HEK293T (cell line): Measurements from ENCODE around the gene ANAPC1.

ENCODE experiments used
- CTCF ChIA-PET: fragments of 350-600 bp; formaldehyde crosslinking; extraction: SDS; loops from one replicate; lab custom pipeline; 2021; ENCODE audit warnings: antibody characterized with exemption, inconsistent platforms; lab: Yijun Ruan, JAX
- POLR2A ChIA-PET: fragments of 350-600 bp; formaldehyde crosslinking; extraction: SDS; loops from one replicate; lab custom pipeline; 2020; ENCODE audit warnings: antibody characterized with exemption, inconsistent platforms; lab: Yijun Ruan, JAX
- DNase-seq: peaks from one replicate; pipeline ENCODE4 v3.0.0; 2012; ENCODE audit warnings: mixed read lengths; ENCODE audit errors: extremely low spot score
- ARNT ChIP-seq: fragments of 450-650 bp; IDR thresholded peaks from 2 replicates; pipeline ENCODE4 v1.6.1; 2017; ENCODE audit warnings: mild to moderate bottlenecking
- BHLHE40 ChIP-seq: fragments of 450-650 bp; IDR thresholded peaks from 2 replicates; pipeline ENCODE4 v1.6.1; 2016; ENCODE audit warnings: mild to moderate bottlenecking, moderate library complexity, borderline replicate concordance
- CTBP1 ChIP-seq: fragments of 450-650 bp; IDR thresholded peaks from 2 replicates; pipeline ENCODE4 v1.6.1; 2016; ENCODE audit warnings: borderline replicate concordance
- ELF4 ChIP-seq: fragments of 450-650 bp; IDR thresholded peaks from 2 replicates; pipeline ENCODE4 v1.6.1; 2017; ENCODE audit warnings: antibody characterized with exemption
- FOXA1 ChIP-seq: fragments of 450-650 bp; IDR thresholded peaks from 2 replicates; pipeline ENCODE4 v1.6.1; 2016; ENCODE audit warnings: mild to moderate bottlenecking
- FOXK2 ChIP-seq: fragments of 450-650 bp; IDR thresholded peaks from 2 replicates; pipeline ENCODE4 v1.6.1; 2016; ENCODE audit warnings: mild to moderate bottlenecking
- FOXM1 ChIP-seq: fragments of 450-650 bp; IDR thresholded peaks from 2 replicates; pipeline ENCODE4 v1.6.1; 2017; ENCODE audit warnings: mild to moderate bottlenecking, borderline replicate concordance
- HDGF ChIP-seq: fragments of 450-650 bp; IDR thresholded peaks from 2 replicates; pipeline ENCODE4 v1.6.1; 2017; ENCODE audit warnings: antibody characterized with exemption, borderline replicate concordance
- L3MBTL2 ChIP-seq: fragments of 450-650 bp; conservative IDR thresholded peaks from 2 replicates; pipeline ENCODE4 v1.6.1; 2016; ENCODE audit warnings: mild to moderate bottlenecking
- LEF1 ChIP-seq: fragments of 450-650 bp; IDR thresholded peaks from 2 replicates; pipeline ENCODE4 v1.6.1; 2017; ENCODE audit warnings: mild to moderate bottlenecking, borderline replicate concordance
- NFRKB ChIP-seq: fragments of 450-650 bp; IDR thresholded peaks from 2 replicates; pipeline ENCODE4 v1.6.1; 2016; ENCODE audit warnings: mild to moderate bottlenecking, moderate library complexity
- SP1 ChIP-seq: fragments of 450-650 bp; IDR thresholded peaks from 2 replicates; pipeline ENCODE4 v1.6.1; 2017
- SUZ12 ChIP-seq: fragments of 450-650 bp; IDR thresholded peaks from 2 replicates; pipeline ENCODE4 v1.6.1; 2016; ENCODE audit warnings: mild to moderate bottlenecking
- TARDBP ChIP-seq: fragments of 450-650 bp; IDR thresholded peaks from 2 replicates; pipeline ENCODE4 v1.6.1; 2016
- ZNF384 ChIP-seq: fragments of 450-650 bp; IDR thresholded peaks from 2 replicates; pipeline ENCODE4 v1.6.1; 2016
- TF ChIP-seq, protein P1 (sequence below): fragments of 450-650 bp; IDR thresholded peaks from 2 replicates; pipeline ENCODE4 v1.6.1; 2016

The ANAPC1 gene

GRCh38 chr2:111883661-111884591, at the start of gene ANAPC1:
Gene ANAPC1, minus strand, starts transcription at chr2:111884193. Its CDS starts 3,368 bp downstream, at chr2:111880825.
- ChIA-PET CTCF (interaction anchor here (0.6 to 0.9 kb wide), 2 partner anchors 9 to 164 kb away, joined by 3 to 5 read pairs; no protein-coding TSS in a partner anchor), POLR2A (interaction anchor here (0.7 to 2.3 kb wide), 7 partner anchors 13 to 763 kb away, joined by 3 to 15 read pairs (median 3); partner anchors contain the start of genes BCL2L11 and MERTK)
- peak; percentile 85 for DNase-seq
- TF ChIP-seq ELF4 (peak; percentile 16), BHLHE40 (no peak), NFRKB (no peak), FOXA1 (no peak), LEF1 (no peak), CTBP1 (no peak), L3MBTL2 (peak; percentile 80)

- POLR2A ChIA-PET: no interaction called here
- TF ChIP-seq ELF4: no peak
- no peak for TF ChIP-seq FOXK2
- no peak for TF ChIP-seq FOXM1
- no peak for TF ChIP-seq HDGF
- no peak for TF ChIP-seq SUZ12
- TF ChIP-seq SP1: no peak
- TF ChIP-seq CTBP1: no peak
- no peak for DNase-seq
- CTCF ChIA-PET: interaction anchor here (0.7 kb wide), 1 partner anchor 121 kb away, joined by 3 read pairs; no protein-coding TSS in a partner anchor
Measured at GRCh38 chr2:111932841-111933291, 48.9 kb upstream of the ANAPC1 start.

DNA sequence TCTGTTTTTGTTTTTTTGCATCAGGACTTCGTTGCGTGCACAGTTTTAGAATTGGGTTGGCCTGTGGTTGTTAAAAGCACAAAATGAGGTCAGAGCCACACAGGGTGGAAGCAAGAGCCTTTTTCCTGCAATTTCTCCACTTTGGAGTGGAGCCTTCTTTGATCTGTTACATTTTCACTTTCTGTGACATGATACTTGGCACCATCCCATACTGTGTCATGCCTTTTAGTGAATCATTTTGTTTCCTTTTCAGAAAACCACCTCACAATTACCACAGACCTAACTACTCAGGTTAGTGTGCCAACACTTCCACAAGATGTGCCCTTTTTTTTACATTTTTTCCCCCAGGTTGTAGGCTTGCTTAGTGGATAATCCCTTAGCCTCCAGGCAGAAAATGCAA, 46.9 kb upstream of the ANAPC1 start:
- CTCF ChIA-PET: no interaction called here
- POLR2A ChIA-PET: no interaction called here
- TF ChIP-seq CTBP1: no peak
- no peak for TF ChIP-seq TARDBP
- TF ChIP-seq SUZ12: no peak
- no peak for TF ChIP-seq NFRKB
- no peak for TF ChIP-seq ELF4
- no peak for TF ChIP-seq BHLHE40
- no peak for TF ChIP-seq ZNF384
- no peak for TF ChIP-seq L3MBTL2
- no peak for TF ChIP-seq FOXA1
- DNase-seq: no peak

- ChIA-PET POLR2A (no interaction called here), CTCF (no interaction called here)
- no peak for DNase-seq
- TF ChIP-seq ELF4 (no peak), ZNF384 (no peak), FOXM1 (no peak), BHLHE40 (no peak), TARDBP (no peak), LEF1 (no peak), SP1 (no peak), ARNT (no peak), HDGF (no peak), FOXK2 (no peak), SUZ12 (no peak), NFRKB (no peak), L3MBTL2 (no peak), CTBP1 (no peak), FOXA1 (no peak)
- TF ChIP-seq, protein P1, sequence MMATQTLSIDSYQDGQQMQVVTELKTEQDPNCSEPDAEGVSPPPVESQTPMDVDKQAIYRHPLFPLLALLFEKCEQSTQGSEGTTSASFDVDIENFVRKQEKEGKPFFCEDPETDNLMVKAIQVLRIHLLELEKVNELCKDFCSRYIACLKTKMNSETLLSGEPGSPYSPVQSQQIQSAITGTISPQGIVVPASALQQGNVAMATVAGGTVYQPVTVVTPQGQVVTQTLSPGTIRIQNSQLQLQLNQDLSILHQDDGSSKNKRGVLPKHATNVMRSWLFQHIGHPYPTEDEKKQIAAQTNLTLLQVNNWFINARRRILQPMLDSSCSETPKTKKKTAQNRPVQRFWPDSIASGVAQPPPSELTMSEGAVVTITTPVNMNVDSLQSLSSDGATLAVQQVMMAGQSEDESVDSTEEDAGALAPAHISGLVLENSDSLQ: no peak
Measured at GRCh38 chr2:111930409-111930808, 46.4 kb upstream of the ANAPC1 start.

DNA sequence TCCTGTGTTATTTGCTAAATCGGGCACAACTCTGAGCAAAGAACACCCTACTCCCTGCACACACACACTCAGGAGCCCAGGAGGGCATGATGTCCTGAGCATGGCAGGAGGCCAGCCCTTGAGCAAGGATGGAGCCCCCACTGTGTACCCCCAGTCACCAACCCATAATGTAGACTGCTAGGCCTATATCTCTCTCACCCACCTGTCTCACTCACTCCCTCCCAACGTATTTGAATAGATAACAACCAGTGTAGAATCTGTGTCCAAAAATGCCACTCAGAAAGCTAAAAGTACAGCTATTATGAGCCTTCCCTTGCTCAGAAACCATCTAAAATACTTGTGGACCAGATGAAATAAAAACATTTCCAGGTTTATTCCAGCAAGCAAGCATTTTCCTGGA, 43.7 kb upstream of the ANAPC1 start:
- TF ChIP-seq, protein P1: no peak
- TF ChIP-seq CTBP1: no peak
- no peak for TF ChIP-seq NFRKB
- TF ChIP-seq L3MBTL2: no peak
- no peak for TF ChIP-seq ZNF384
- TF ChIP-seq FOXM1: no peak
- no peak for TF ChIP-seq BHLHE40
- no peak for TF ChIP-seq SP1
- no peak for TF ChIP-seq FOXA1
- no peak for TF ChIP-seq ELF4
- TF ChIP-seq SUZ12: no peak
- TF ChIP-seq HDGF: no peak
- CTCF ChIA-PET: interaction anchor here (0.5 to 1.9 kb wide), 2 partner anchors 9 to 24 kb away, joined by 4 to 5 read pairs; no protein-coding TSS in a partner anchor
- POLR2A ChIA-PET: no interaction called here
- DNase-seq: no peak

DNA sequence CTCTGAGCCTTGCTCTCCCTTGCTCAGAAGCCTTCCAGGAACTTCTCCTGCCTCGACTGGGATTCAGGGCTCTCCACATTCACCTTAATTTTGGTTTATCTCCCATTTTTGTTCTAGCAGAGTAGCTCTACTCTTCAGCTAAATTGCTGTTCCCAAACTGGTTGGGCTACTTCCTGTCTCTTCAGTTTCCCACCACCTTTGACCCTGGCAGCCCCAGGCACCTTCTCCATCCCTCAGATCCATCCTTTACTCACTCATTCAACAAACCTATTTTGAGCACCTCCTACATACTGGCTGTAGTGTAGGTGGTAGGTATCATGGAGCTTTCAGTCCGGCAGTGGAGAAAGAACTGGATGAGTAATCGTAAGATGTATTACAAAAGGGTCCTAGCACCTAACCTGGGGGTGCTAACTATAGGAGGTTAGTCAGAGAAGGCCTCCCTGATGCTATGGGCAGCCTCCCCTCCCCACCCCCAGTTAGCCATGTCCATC, 40.7 kb upstream of the ANAPC1 start:
- DNase-seq: no peak
- POLR2A ChIA-PET: no interaction called here
- CTCF ChIA-PET: interaction anchor here (0.6 to 1.1 kb wide), 2 partner anchors 31 to 169 kb away, joined by 3 to 5 read pairs; no protein-coding TSS in a partner anchor
- TF ChIP-seq CTBP1 (no peak), ZNF384 (no peak), FOXK2 (no peak), ARNT (no peak), HDGF (no peak), FOXM1 (no peak), NFRKB (no peak), TARDBP (no peak), ELF4 (no peak), SUZ12 (no peak), SP1 (no peak), LEF1 (no peak), FOXA1 (no peak)
- TF ChIP-seq, protein P1: no peak
